Loucy (cell line): ENCODE data around the gene GPR150.
A peak's percentile ranks its signal among the peaks of the same experiment; 100 is the strongest.

Experiments used
- H2AFZ ChIP-seq: fragments of 200-600 bp; sonication (generic); 2 replicates; pipeline ENCODE4 v1.6.0; 2016; ENCODE audit warnings: antibody characterized with exemption, mild to moderate bottlenecking, low read length, moderate library complexity
- H3F3A ChIP-seq: fragments of 200-600 bp; 2 replicates; pipeline ENCODE4 v1.6.0; 2016; ENCODE audit warnings: antibody characterized with exemption, low read depth, mild to moderate bottlenecking
- H3K27me3 ChIP-seq: fragments of 200-600 bp; sonication (generic); 2 replicates; pipeline ENCODE4 v1.6.1; 2014; ENCODE audit warnings: low read length, mild to moderate bottlenecking; ENCODE audit not compliant: insufficient read depth, poor library complexity, severe bottlenecking
- H3K36me3 ChIP-seq: fragments of 200-600 bp; sonication (generic); 2 replicates; pipeline ENCODE4 v1.6.1; 2016; ENCODE audit warnings: low read length; ENCODE audit not compliant: insufficient read depth
- H3K4me1 ChIP-seq: fragments of 200-600 bp; sonication (generic); 2 replicates; pipeline ENCODE4 v1.5.1; 2014; ENCODE audit warnings: low read length, mild to moderate bottlenecking; ENCODE audit not compliant: insufficient read depth, poor library complexity, severe bottlenecking
- H3K4me2 ChIP-seq: fragments of 200-600 bp; sonication (generic); 2 replicates; pipeline ENCODE4 v1.6.0; 2014; ENCODE audit warnings: antibody characterized with exemption, low read length, low read depth, mild to moderate bottlenecking; ENCODE audit not compliant: poor library complexity, severe bottlenecking
- H3K4me3 ChIP-seq: fragments of 200-600 bp; sonication (generic); 2 replicates; pipeline ENCODE4 v1.5.1; 2014; ENCODE audit warnings: low read length, mild to moderate bottlenecking, mixed read lengths; ENCODE audit not compliant: poor library complexity, severe bottlenecking
- H3K79me2 ChIP-seq: fragments of 200-600 bp; sonication (generic); 2 replicates; pipeline ENCODE4 v1.6.1; 2014; ENCODE audit warnings: low read length; ENCODE audit not compliant: insufficient read depth
- H3K9ac ChIP-seq: fragments of 200-600 bp; sonication (generic); 2 replicates; pipeline ENCODE4 v1.6.0; 2014; ENCODE audit warnings: mild to moderate bottlenecking, low read depth, low read length, moderate library complexity; ENCODE audit not compliant: poor library complexity, severe bottlenecking
- H3K9me2 ChIP-seq: fragments of 200-600 bp; sonication (generic); replicated peaks from 2 replicates; pipeline ENCODE4 v1.6.1; 2016; ENCODE audit warnings: low read depth, low read length, mixed read lengths
- H3K9me3 ChIP-seq: fragments of 200-600 bp; sonication (generic); 2 replicates; pipeline ENCODE4 v1.6.1; 2014; ENCODE audit warnings: mild to moderate bottlenecking, antibody characterized with exemption, low read length, low read depth; ENCODE audit not compliant: insufficient read depth
- H4K20me1 ChIP-seq: fragments of 200-600 bp; sonication (generic); 2 replicates; pipeline ENCODE4 v1.6.0; 2014; ENCODE audit warnings: antibody characterized with exemption, low read length, mild to moderate bottlenecking; ENCODE audit not compliant: insufficient read depth, poor library complexity, severe bottlenecking
- CTCF ChIP-seq: fragments of 200-600 bp; sonication (generic); conservative IDR thresholded peaks from 2 replicates; pipeline ENCODE4 v1.5.1; 2014; ENCODE audit warnings: mild to moderate bottlenecking, antibody characterized with exemption, low read length
- EZH2phosphoT487 ChIP-seq: fragments of 200-600 bp; IDR thresholded peaks from 2 replicates; pipeline ENCODE4 v1.6.1; 2018; ENCODE audit warnings: antibody characterized with exemption, mild to moderate bottlenecking, moderate library complexity, borderline replicate concordance

GPR150 gene

GRCh38 chr5:95633671-95634070 is 13.8 kb downstream of the GPR150 start:
- H3K9ac ChIP-seq = no peak overlapping the region
- H3K9me2 ChIP-seq = no peaks in the 10 kb centered on the region
- H3K4me1 ChIP-seq = peaks cover 20% of the 10 kb centered on the region
- no peak overlapping the region for H2AFZ ChIP-seq
- H3K4me3 ChIP-seq = no peak overlapping the region
- H3K27me3 ChIP-seq = no peaks in the 10 kb centered on the region
- TF ChIP-seq CTCF (no peak), EZH2phosphoT487 (no peak)
- no peaks in the 10 kb centered on the region for H3K36me3 ChIP-seq
- H3K79me2 ChIP-seq = no peaks in the 10 kb centered on the region
- no peak overlapping the region for H3K4me2 ChIP-seq
- no peaks in the 10 kb centered on the region for H4K20me1 ChIP-seq
- H3F3A ChIP-seq = 0 out of 2 replicates have a peak, but pooled peaks cover 3% of the 10 kb centered on the region
- H3K9me3 ChIP-seq = no peaks in the 10 kb centered on the region

- no peak overlapping the region for H3K9ac ChIP-seq
- no peak for TF ChIP-seq CTCF
- TF ChIP-seq EZH2phosphoT487 = no peak
- H3F3A ChIP-seq = 0 out of 2 replicates have a peak, but pooled peaks cover 3% of the 10 kb centered on the region
- no peaks in the 10 kb centered on the region for H3K36me3 ChIP-seq
- H3K4me1 ChIP-seq = peaks cover 20% of the 10 kb centered on the region
- H3K4me3 ChIP-seq = no peak overlapping the region
- no peaks in the 10 kb centered on the region for H3K9me3 ChIP-seq
- H3K79me2 ChIP-seq = no peaks in the 10 kb centered on the region
- no peaks in the 10 kb centered on the region for H3K9me2 ChIP-seq
- H3K4me2 ChIP-seq = no peak overlapping the region
- no peaks in the 10 kb centered on the region for H3K27me3 ChIP-seq
- H2AFZ ChIP-seq = peak overlapping the region; percentile 4; the same call in 1 of the 2 replicates
- no peaks in the 10 kb centered on the region for H4K20me1 ChIP-seq
These were observed 14.2 kb downstream of the GPR150 start for GRCh38 chr5:95634081-95634480.

GRCh38 chr5:95638632-95639031 is 18.7 kb downstream of the GPR150 start:
- no peak for TF ChIP-seq EZH2phosphoT487
- no peak for TF ChIP-seq CTCF
- Histone ChIP-seq H3K4me1 (peaks cover 5% of the 10 kb centered on the region), H4K20me1 (no peaks in the 10 kb centered on the region), H3K9me2 (no peaks in the 10 kb centered on the region), H3K9me3 (no peaks in the 10 kb centered on the region), H3K27me3 (no peaks in the 10 kb centered on the region), H3F3A (0 out of 2 replicates have a peak, but pooled peaks cover under 1% of the 10 kb centered on the region), H3K36me3 (no peaks in the 10 kb centered on the region), H2AFZ (no peak overlapping the region), H3K4me2 (no peak overlapping the region), H3K4me3 (no peak overlapping the region), H3K9ac (no peak overlapping the region), H3K79me2 (no peaks in the 10 kb centered on the region)
